ENCODE data around the gene DRG1. TPM values are rescaled to one million over a fixed set of nuclear protein-coding genes. Genes with fewer than 3 reads are reported as not detected.

The DRG1 gene
- total RNA-seq, 1 experiment from 2014 or later: 79.2 TPM

- TF ChIP-seq PRDM15 (CRISPR knock-in tag; IDR thresholded peaks at IDR 0.05) (no peak), KAT7 (CRISPR knock-in tag; IDR thresholded peaks at IDR 0.05; ENCODE audit: borderline replicate concordance) (no peak), ETV6 (CRISPR knock-in tag; IDR thresholded peaks at IDR 0.05) (no peak), MXD4 (CRISPR knock-in tag; IDR thresholded peaks at IDR 0.05; ENCODE audit: borderline replicate concordance) (no peak), TP53 (CRISPR knock-in tag; IDR thresholded peaks at IDR 0.05) (no peak), ZNF281 (CRISPR knock-in tag; IDR thresholded peaks at IDR 0.05) (no peak), ATF3 (CRISPR knock-in tag; conservative IDR thresholded peaks at IDR 0.05) (no peak), E2F1 (CRISPR knock-in tag; IDR thresholded peaks at IDR 0.05) (no peak), HMGA2 (CRISPR knock-in tag; IDR thresholded peaks at IDR 0.05) (no peak), SMAD3 (CRISPR knock-in tag; IDR thresholded peaks at IDR 0.05; ENCODE audit: borderline replicate concordance) (no peak), ZNF219 (CRISPR knock-in tag; IDR thresholded peaks at IDR 0.05; ENCODE audit: borderline replicate concordance) (no peak)
- TF ChIP-seq, protein P1, sequence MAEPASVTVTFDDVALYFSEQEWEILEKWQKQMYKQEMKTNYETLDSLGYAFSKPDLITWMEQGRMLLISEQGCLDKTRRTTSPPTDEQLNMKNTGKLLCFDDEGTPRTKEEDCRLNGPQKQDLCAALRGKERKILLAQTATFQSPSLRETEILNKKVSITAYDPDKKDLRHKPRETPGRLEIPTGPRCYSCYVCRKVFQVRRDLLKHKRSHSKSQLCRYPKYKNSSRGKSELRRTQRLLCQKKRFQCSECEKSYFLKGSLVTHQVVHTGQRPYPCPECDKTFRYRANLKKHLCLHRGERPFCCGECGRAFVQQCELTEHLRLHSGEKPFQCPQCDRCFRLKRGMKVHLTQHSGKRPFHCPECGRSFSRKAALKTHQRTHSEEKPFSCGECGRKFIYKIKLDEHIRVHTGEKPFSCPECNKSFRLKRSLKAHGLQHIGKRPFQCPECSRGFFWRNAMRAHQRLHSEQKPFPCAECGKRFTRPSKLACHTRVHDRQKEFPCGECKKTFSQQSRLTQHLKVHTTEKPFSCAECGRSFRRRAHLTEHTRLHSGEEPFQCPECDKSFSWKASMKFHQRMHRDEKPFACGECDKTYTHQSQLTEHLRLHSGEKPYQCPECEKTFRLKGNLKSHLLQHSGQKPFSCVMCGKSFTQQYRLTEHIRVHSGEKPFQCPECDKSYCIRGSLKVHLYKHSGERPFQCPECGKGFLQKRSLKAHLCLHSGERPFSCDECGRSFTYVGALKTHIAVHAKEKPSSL (CRISPR knock-in tag; conservative IDR thresholded peaks at IDR 0.05): no peak
Measured at GRCh38 chr22:31475800-31476199, 76.4 kb downstream of the DRG1 start (continued).

GRCh38 chr22:31477329-31477728 is 77.9 kb downstream of the DRG1 start:
- Mint-ChIP-seq H3K27me3 (ENCODE audit: low read depth) (no peaks in the 10 kb centered on the region), H3K36me3 (peaks cover 31% of the 10 kb centered on the region), H3K4me1 (no peaks in the 10 kb centered on the region), H3K4me3 (no peak overlapping the region), H3K27ac (no peak overlapping the region), H3K9me3 (no peaks in the 10 kb centered on the region)
- ChIA-PET POLR2A (interaction anchor here (0.6 kb wide), 1 partner anchor 1406 kb away, joined by 3 read pairs; no protein-coding TSS in a partner anchor), CTCF (no interaction called here)
- ATAC-seq (no peak), DNase-seq (ENCODE audit: low spot score) (no peak)
- TF ChIP-seq, protein P2, sequence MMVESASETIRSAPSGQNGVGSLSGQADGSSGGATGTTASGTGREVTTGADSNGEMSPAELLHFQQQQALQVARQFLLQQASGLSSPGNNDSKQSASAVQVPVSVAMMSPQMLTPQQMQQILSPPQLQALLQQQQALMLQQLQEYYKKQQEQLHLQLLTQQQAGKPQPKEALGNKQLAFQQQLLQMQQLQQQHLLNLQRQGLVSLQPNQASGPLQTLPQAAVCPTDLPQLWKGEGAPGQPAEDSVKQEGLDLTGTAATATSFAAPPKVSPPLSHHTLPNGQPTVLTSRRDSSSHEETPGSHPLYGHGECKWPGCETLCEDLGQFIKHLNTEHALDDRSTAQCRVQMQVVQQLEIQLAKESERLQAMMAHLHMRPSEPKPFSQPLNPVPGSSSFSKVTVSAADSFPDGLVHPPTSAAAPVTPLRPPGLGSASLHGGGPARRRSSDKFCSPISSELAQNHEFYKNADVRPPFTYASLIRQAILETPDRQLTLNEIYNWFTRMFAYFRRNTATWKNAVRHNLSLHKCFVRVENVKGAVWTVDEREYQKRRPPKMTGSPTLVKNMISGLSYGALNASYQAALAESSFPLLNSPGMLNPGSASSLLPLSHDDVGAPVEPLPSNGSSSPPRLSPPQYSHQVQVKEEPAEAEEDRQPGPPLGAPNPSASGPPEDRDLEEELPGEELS (CRISPR knock-in tag; IDR thresholded peaks at IDR 0.05): no peak
- TF ChIP-seq ELF4 (CRISPR knock-in tag; IDR thresholded peaks at IDR 0.05; ENCODE audit: low read depth) (no peak), EMX1 (CRISPR knock-in tag; IDR thresholded peaks at IDR 0.05) (no peak), USF1 (CRISPR knock-in tag; IDR thresholded peaks at IDR 0.05) (no peak), GRHL2 (CRISPR knock-in tag; IDR thresholded peaks at IDR 0.05; ENCODE audit: insufficient replicate concordance, severe bottlenecking) (no peak), ATF2 (CRISPR knock-in tag; IDR thresholded peaks at IDR 0.05; ENCODE audit: borderline replicate concordance, low read depth) (no peak)
- TF ChIP-seq, protein P3, sequence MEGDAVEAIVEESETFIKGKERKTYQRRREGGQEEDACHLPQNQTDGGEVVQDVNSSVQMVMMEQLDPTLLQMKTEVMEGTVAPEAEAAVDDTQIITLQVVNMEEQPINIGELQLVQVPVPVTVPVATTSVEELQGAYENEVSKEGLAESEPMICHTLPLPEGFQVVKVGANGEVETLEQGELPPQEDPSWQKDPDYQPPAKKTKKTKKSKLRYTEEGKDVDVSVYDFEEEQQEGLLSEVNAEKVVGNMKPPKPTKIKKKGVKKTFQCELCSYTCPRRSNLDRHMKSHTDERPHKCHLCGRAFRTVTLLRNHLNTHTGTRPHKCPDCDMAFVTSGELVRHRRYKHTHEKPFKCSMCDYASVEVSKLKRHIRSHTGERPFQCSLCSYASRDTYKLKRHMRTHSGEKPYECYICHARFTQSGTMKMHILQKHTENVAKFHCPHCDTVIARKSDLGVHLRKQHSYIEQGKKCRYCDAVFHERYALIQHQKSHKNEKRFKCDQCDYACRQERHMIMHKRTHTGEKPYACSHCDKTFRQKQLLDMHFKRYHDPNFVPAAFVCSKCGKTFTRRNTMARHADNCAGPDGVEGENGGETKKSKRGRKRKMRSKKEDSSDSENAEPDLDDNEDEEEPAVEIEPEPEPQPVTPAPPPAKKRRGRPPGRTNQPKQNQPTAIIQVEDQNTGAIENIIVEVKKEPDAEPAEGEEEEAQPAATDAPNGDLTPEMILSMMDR (IDR thresholded peaks at IDR 0.05): no peak
